Activated B cell treated with CpG ODN at 0.5 μM for 24 hours (primary cell): ENCODE data around the gene TLE2. TPM values are rescaled to one million over a fixed set of nuclear protein-coding genes. Genes with fewer than 3 reads are reported as not detected.

Experiments
- ATAC-seq: fragments of 200-7000 bp; cut with Tn5 transposase; one replicate; pipeline ENCODE4 v1.10.0; 2021; ENCODE audit warnings: low read depth, mild to moderate bottlenecking, moderate library complexity
- CTCF ChIA-PET: fragments of 350-600 bp; sonication (Branson Sonifier 250); formaldehyde crosslinking; loops from one replicate; lab custom pipeline; 2021; ENCODE audit warnings: antibody characterized with exemption; lab: Charles Lee
- POLR2A ChIA-PET: fragments of 350-600 bp; sonication (Branson Sonifier 250); formaldehyde crosslinking; loops from one replicate; lab custom pipeline; 2021; ENCODE audit warnings: antibody characterized with exemption; lab: Charles Lee
- DNase-seq: peaks from one replicate; pipeline ENCODE4 v3.0.0; 2022
- H3K27ac Mint-ChIP-seq: one replicate; pipeline ENCODE4 v1.8.0; 2020; ENCODE audit warnings: mixed read lengths
- H3K27me3 Mint-ChIP-seq: one replicate; pipeline ENCODE4 v1.8.0; 2021; ENCODE audit warnings: mixed read lengths
- H3K36me3 Mint-ChIP-seq: one replicate; pipeline ENCODE4 v1.8.0; 2021; ENCODE audit warnings: low read depth, mixed read lengths
- H3K4me1 Mint-ChIP-seq: one replicate; pipeline ENCODE4 v1.8.0; 2021; ENCODE audit warnings: mixed read lengths
- H3K4me3 Mint-ChIP-seq: one replicate; pipeline ENCODE4 v1.8.0; 2020; ENCODE audit warnings: mild to moderate bottlenecking, mixed read lengths
- H3K9me3 Mint-ChIP-seq: one replicate; pipeline ENCODE4 v1.8.0; 2020; ENCODE audit warnings: mixed read lengths
- CTCF ChIP-seq: fragments of 200-600 bp; IDR thresholded peaks from one replicate; pipeline ENCODE4 v1.8.0; 2022; ENCODE audit warnings: antibody characterized with exemption, mild to moderate bottlenecking
- intact Hi-C: fragments of 100-400 bp; cut with micrococcal nuclease; formaldehyde crosslinking; loops from one replicate; pipeline ENCODE4 v1.15.1; 2024
- total RNA-seq: library from RNA; stranded (reverse); gene quantifications from 2 replicates; pipeline ENCODE4 v1.2.3, GENCODE V29; 2022

TLE2 gene
- total RNA-seq, 1 donor from 2014 or later, result 0.58 TPM

DNA sequence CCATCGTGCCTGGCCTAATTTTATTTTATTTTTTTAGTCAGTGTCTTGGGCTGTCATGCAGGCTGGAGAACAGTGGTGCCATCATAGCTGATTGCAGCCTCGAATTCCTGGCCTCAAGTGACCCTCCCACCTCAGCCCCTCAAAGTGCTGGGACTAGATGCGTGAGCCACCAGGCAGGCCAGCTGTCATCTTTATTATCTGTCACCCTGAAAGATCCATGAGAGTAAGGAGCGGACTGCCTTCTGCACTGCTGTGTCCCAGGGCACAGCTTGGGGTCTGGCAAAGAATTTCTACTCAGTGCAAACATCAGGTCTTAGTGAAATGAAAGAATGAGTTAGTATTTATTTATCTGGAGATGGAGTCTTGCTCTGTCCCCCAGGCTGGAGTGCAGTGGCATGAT lies 42.7 kb upstream of the TLE2 start:
- H3K4me1 Mint-ChIP-seq, result peaks cover 22% of the 10 kb centered on the region
- no peak for TF ChIP-seq CTCF
- no peaks in the 10 kb centered on the region for H3K9me3 Mint-ChIP-seq
- intact Hi-C loops, result no loop called here
- H3K4me3 Mint-ChIP-seq, result no peak overlapping the region
- H3K27ac Mint-ChIP-seq, result no peak overlapping the region
- POLR2A ChIA-PET, result interaction anchor here (0.7 kb wide), 1 partner anchor 35 kb away, joined by 9 read pairs; no protein-coding TSS in a partner anchor
- ATAC-seq (no peak), DNase-seq (no peak)
- CTCF ChIA-PET, result interaction anchor here (1.4 kb wide), 1 partner anchor 90 kb away, joined by 3 read pairs; no protein-coding TSS in a partner anchor
- H3K27me3 Mint-ChIP-seq, result no peaks in the 10 kb centered on the region
- no peaks in the 10 kb centered on the region for H3K36me3 Mint-ChIP-seq

DNA sequence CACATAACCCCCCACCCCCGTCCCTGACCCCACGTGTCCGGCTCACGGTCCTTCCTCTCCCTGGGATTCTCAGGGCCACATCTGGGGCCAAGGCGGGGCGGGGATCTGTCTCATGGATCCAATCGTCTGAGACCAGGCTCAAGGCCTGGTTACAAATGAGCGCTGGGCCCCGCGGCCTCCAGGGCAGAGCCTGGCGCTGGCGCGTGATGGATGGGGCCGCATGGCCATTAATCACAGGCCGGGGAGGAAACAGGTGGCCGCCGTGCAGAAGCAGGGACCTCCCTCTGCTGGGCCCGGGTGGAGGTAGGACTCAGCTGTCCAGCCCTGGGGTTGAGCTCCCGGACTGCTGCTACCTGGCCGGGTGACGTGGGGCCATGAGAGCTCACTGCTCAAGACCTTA lies 39.0 kb upstream of the TLE2 start:
- ChIA-PET CTCF (interaction anchor here (0.9 to 1.1 kb wide), 2 partner anchors 15 to 105 kb away, joined by 3 read pairs; no protein-coding TSS in a partner anchor), POLR2A (interaction anchor here (0.9 to 1.1 kb wide), 3 partner anchors 15 to 40 kb away, joined by 4 read pairs; no protein-coding TSS in a partner anchor)
- TF ChIP-seq CTCF, result no peak
- Mint-ChIP-seq H3K27ac (no peak overlapping the region), H3K4me1 (peaks cover 46% of the 10 kb centered on the region), H3K9me3 (no peaks in the 10 kb centered on the region), H3K36me3 (no peaks in the 10 kb centered on the region), H3K27me3 (no peaks in the 10 kb centered on the region), H3K4me3 (no peak overlapping the region)
- DNase-seq (no peak), ATAC-seq (no peak)
- intact Hi-C loops, result no loop called here

DNA sequence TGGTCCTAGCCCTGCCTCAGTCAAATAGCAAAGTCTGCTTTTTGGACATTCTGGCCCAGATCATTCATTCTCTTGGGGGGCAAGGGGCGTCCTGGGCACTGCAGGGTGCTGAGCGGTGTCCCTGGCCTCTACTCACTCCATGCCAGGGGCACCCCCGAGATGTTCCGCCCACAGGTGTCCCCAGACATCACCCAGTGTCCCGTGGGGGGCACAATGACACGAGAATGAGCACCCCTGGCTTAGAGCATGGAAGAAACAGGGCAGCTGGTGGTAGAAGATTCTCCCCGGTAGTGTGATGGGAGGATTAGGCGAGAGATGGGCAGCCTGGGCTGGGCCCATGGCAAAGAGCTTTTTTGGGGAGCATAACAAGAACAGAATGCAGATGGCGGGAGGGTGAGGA lies 38.5 kb upstream of the TLE2 start:
- no peaks in the 10 kb centered on the region for H3K9me3 Mint-ChIP-seq
- peaks cover 48% of the 10 kb centered on the region for H3K4me1 Mint-ChIP-seq
- ATAC-seq, result no peak
- CTCF ChIA-PET, result interaction anchor here (0.9 to 1.1 kb wide), 2 partner anchors 15 to 105 kb away, joined by 3 read pairs; no protein-coding TSS in a partner anchor
- DNase-seq, result no peak
- H3K36me3 Mint-ChIP-seq, result no peaks in the 10 kb centered on the region
- no peak overlapping the region for H3K4me3 Mint-ChIP-seq
- no peak for TF ChIP-seq CTCF
- H3K27ac Mint-ChIP-seq, result no peak overlapping the region
- intact Hi-C loops, result no loop called here
- H3K27me3 Mint-ChIP-seq, result no peaks in the 10 kb centered on the region
- POLR2A ChIA-PET, result interaction anchor here (1.1 kb wide), 1 partner anchor 39 kb away, joined by 4 read pairs; no protein-coding TSS in a partner anchor

DNA sequence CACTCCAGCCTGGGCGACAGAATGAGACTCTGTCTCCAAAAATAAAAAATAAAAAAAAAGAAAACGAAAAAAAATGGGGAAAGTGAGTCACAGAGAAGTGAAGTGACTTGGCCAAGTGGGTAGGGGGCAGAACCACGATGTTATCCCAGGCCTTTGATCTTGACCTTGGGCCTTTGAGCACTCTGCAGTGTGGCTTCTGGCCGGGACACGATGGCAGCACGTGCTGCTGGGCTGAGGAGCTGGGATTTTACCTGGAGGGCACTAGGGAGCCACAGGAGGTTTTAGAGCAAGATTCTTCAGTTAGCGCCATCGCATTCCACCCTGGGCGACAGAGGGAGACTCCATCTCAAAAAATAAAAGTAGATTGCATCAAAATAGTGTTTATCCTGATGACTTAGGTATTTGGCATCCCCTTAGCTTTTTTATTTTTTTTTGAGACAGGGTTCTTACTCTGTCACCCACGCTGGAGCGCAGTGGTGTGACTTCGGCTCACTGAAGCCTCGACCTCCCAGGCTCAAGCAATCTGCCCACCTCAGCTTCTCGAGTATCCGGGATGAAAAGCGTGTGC lies 37.5 kb upstream of the TLE2 start:
- peak overlapping the region; percentile 91 for H3K27ac Mint-ChIP-seq
- peaks cover 48% of the 10 kb centered on the region for H3K4me1 Mint-ChIP-seq
- no peaks in the 10 kb centered on the region for H3K27me3 Mint-ChIP-seq
- no peaks in the 10 kb centered on the region for H3K9me3 Mint-ChIP-seq
- peak overlapping the region; percentile 4 for H3K4me3 Mint-ChIP-seq
- CTCF ChIA-PET, result interaction anchor here (0.8 kb wide), 1 partner anchor 9 kb away, joined by 3 read pairs; no protein-coding TSS in a partner anchor
- ATAC-seq, result no peak
- POLR2A ChIA-PET, result interaction anchor here (0.9 kb wide), 1 partner anchor 31 kb away, joined by 4 read pairs; no protein-coding TSS in a partner anchor
- H3K36me3 Mint-ChIP-seq, result no peaks in the 10 kb centered on the region
- no peak for DNase-seq
- intact Hi-C loops, result no loop called here
- no peak for TF ChIP-seq CTCF

GRCh38 chr19:3065675-3066357 lies 36.7 kb upstream of the TLE2 start:
- ATAC-seq, result peak; percentile 45
- ChIA-PET POLR2A (interaction anchor here (0.7 to 1.3 kb wide), 4 partner anchors 10 to 104 kb away, joined by 4 to 6 read pairs (median 6); no protein-coding TSS in a partner anchor), CTCF (interaction anchor here (2.4 kb wide), 1 partner anchor 10 kb away, joined by 7 read pairs; no protein-coding TSS in a partner anchor)
- intact Hi-C loops, result no loop called here
- H3K27me3 Mint-ChIP-seq, result no peaks in the 10 kb centered on the region
- no peaks in the 10 kb centered on the region for H3K9me3 Mint-ChIP-seq
- peaks cover 2% of the 10 kb centered on the region for H3K36me3 Mint-ChIP-seq
- peak overlapping the region; percentile 91 for H3K27ac Mint-ChIP-seq
- H3K4me1 Mint-ChIP-seq, result peaks cover 51% of the 10 kb centered on the region
- no peak for TF ChIP-seq CTCF
- H3K4me3 Mint-ChIP-seq, result peak overlapping the region; percentile 63
- DNase-seq, result peak; percentile 54
